Measurements from ENCODE around the gene CD72.
A peak's percentile ranks its signal among the peaks of the same experiment; 100 is the strongest.

- TF ChIP-seq, protein P1, sequence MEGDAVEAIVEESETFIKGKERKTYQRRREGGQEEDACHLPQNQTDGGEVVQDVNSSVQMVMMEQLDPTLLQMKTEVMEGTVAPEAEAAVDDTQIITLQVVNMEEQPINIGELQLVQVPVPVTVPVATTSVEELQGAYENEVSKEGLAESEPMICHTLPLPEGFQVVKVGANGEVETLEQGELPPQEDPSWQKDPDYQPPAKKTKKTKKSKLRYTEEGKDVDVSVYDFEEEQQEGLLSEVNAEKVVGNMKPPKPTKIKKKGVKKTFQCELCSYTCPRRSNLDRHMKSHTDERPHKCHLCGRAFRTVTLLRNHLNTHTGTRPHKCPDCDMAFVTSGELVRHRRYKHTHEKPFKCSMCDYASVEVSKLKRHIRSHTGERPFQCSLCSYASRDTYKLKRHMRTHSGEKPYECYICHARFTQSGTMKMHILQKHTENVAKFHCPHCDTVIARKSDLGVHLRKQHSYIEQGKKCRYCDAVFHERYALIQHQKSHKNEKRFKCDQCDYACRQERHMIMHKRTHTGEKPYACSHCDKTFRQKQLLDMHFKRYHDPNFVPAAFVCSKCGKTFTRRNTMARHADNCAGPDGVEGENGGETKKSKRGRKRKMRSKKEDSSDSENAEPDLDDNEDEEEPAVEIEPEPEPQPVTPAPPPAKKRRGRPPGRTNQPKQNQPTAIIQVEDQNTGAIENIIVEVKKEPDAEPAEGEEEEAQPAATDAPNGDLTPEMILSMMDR (conservative IDR thresholded peaks at IDR 0.05; ENCODE audit: low read length): peak; percentile 83
- TF ChIP-seq EZH2phosphoT487 (IDR thresholded peaks at IDR 0.05; ENCODE audit: borderline replicate concordance, low read depth, low read length): no peak
Observed at GRCh38 chr9:35646533-35647265, 28.5 kb upstream of the CD72 start.
